CD1c-positive myeloid dendritic cell (primary cell): ENCODE data around the gene CLDN22.

ENCODE experiments used
- DNase-seq: peaks from one replicate; pipeline ENCODE4 v3.0.0-alpha.2; 2016; ENCODE audit errors: extremely low spot score

The CLDN22 gene

DNA sequence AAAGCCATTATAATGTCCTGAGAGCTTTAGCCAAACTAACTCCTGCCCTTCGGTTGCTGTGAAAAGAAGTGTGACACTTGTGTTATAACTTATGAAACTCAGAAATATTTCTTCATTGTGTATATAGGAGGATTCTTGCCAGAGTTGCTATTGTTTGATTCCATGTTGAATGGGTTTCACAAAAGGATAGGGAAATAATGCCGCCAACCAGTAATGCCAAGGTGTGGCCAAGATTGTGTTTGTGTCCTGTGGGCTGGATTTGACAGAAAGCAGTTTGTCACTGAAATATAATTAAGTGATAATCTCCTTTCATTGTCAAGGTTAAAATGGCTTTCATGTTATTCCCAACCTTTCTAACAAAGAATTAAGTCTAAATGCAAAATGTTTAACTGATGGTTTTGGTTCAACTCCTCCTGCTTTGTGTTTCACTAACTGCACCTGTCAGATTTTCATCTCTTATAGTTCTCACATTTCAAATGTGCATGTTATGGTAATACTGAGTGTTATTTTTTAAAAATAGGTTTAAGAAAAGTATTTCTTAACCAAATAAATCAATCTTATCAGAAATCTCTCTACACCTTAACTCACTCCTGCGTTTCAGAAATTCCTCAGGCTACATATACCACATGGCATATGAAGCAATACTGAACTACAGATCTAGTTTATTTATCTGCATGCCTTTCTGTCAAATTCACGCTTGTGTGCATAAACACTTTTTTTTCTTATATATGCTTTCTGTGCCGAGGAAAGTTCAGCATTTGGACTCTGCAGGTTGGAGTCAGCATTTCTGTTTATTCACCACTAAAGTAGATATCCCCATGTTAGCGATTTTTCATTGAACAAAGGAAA, at the start of gene CLDN22:
Gene CLDN22 (minus strand): TSS at position 66 of the 849 bp plus-strand sequence. CDS start 58 bp downstream, at position 8.
- DNase-seq = no peak

DNA sequence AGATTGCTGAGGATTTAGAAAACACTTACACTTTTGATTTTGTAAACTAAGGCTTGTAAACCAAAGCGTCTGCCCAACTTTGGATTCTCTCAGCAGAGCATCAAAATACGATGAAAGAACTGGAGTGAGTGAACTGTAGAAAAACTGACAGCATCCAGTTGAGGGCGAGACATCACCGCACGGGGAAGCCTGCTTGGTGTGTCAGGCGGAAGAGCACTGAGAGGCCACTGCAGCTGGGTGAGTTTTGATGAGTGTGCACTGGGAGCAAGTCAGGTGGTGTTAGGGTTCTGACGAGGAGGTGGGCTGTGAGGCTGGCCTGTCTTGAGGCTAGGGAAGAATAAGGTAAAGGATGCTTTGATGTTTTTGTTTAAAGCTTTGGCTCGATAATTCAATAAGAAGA, 49.0 kb upstream of the CLDN22 start:
- no peak for DNase-seq

DNA sequence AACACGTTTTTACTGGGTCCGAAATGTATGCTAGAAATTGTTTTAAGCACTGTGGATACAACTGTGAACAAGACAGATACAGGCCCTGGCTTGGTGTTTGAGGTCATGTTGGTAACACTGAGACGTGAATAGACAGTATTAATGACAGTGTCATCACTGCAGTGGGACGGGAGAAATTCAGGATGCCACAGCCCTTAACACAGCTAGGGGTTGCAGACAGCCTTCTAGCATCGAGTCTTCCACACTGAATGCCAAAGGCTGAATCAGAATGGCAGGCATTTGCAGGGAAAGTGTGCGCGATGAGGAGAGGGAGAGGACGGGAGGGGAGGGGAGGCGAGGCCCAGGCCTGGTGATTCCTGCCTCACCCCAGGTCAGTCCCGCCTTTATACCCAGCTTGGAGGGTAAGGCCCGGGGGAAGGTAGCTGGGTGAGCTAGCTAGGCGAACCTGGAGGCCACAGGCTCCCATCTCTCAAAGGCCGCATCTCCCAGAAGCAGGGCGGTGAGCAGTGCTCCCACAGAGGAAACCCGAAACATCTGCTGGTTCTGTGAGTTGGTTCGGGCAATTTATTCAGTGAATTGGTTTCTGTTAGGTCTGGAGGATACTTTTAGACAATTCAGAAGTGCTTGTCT, 46.2 kb upstream of the CLDN22 start:
- DNase-seq = no peak

DNA sequence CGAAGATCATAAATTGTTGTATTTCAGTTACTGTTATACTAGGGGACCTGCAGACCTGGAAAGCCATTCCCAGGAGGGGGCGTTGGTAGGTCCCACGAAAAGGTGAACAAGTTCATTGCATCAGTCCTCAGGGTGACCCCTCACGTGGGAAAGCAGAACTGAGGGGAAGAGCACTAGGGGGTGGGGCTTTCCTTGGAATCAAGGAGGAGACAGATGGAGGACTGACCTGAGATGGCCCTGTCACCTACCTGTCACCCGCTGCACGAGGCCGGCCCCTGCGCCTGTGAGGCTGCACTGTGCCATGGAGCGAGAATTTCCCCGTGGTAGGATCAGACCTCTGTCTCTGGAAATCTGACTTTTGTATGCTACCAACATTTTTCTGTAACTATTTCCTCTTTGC, 43.9 kb upstream of the CLDN22 start:
- no peak for DNase-seq

- peak; percentile 48 for DNase-seq
Observed at GRCh38 chr4:183362916-183363542, 43.0 kb upstream of the CLDN22 start.

- no peak for DNase-seq
Observed at GRCh38 chr4:183362036-183362435, 42.0 kb upstream of the CLDN22 start.

GRCh38 chr4:183360161-183360919, 40.3 kb upstream of the CLDN22 start:
- no peak for DNase-seq

DNA sequence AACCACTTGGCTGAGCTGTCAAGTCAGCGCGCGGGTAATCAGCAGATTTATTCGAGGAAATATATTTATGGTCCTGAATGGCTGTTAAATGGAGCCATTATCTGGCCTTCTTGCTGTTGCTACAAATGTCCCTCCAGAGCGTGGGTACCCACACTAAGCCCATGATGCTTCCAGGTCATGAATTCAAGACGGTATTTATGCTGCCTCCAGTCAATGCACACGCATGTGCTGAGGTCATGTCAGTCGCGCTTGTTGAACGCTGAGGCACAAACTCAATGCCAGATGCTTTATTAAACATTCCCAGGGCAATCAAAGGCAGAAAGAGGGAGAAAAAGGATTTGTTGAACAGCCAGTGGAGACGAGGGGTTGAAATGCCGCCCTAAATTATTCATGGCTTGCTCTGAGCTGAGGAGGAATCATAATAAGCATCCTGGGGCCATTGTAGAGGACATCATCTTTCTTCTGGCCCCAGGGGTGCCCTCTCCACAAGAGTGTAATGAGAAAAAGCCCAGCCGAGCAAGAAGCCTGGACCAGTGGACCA, 38.2 kb upstream of the CLDN22 start:
- no peak for DNase-seq

DNA sequence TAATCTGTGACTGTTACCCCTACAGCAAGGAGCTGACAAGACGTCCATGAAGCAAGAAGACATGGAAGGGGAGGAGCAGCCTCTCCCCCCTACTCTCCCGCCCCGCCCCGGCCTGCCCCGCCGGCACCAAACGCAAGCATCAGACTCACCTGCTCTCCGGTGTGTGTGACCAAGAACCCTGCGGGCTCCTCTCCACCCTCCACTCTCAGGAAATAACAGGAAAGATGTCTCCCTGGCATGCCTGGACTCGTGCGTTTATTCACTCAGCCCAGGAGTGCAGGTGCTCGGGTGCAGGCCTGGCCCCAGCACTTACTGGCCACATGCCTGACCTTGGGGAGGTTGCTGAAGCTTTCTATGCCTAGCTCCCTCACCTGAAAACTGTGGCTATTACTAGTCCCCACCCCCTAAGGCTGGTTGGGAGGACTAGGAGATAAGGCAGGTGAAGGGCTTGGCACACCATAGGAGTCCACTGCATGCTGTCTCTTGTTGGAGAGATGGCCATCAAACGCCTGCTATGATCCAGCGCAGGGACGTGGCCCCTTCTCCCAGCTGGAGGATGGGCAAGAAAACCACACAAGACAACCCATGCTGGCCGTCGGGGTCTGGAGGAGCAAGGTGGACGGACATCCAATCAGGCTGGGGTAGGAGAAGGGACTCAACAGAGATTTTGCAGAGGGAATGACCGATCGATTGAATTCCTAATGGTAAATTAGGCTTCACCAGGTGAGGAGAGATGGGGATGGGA, 37.0 kb upstream of the CLDN22 start:
- no peak for DNase-seq

GRCh38 chr4:183356173-183356830, 36.2 kb upstream of the CLDN22 start:
- DNase-seq = no peak

GRCh38 chr4:183355405-183355804, 35.3 kb upstream of the CLDN22 start:
- DNase-seq = no peak

- no peak for DNase-seq
Observed at GRCh38 chr4:183354219-183354618, 34.1 kb upstream of the CLDN22 start.

DNA sequence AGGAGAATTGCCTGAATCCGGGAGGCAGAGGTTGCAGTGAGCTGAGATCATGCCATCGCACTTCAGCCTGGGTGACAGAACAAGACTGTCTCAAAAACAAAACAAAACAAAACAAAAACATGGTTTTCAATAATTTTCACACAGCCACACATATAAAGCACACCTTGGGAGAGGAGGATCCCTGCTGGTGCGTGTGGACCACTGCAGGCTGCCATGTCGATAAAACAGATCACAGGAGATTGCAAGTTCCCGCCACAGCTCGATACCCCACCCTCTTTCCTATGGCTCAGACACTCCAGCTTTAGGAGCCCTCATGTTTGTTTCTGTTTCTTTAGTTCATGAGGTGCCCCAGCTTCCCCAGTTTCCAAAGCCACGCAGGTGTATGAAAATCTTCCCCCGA, 33.5 kb upstream of the CLDN22 start:
- DNase-seq = no peak

- DNase-seq = no peak
Observed at GRCh38 chr4:183352546-183352945, 32.5 kb upstream of the CLDN22 start.

DNA sequence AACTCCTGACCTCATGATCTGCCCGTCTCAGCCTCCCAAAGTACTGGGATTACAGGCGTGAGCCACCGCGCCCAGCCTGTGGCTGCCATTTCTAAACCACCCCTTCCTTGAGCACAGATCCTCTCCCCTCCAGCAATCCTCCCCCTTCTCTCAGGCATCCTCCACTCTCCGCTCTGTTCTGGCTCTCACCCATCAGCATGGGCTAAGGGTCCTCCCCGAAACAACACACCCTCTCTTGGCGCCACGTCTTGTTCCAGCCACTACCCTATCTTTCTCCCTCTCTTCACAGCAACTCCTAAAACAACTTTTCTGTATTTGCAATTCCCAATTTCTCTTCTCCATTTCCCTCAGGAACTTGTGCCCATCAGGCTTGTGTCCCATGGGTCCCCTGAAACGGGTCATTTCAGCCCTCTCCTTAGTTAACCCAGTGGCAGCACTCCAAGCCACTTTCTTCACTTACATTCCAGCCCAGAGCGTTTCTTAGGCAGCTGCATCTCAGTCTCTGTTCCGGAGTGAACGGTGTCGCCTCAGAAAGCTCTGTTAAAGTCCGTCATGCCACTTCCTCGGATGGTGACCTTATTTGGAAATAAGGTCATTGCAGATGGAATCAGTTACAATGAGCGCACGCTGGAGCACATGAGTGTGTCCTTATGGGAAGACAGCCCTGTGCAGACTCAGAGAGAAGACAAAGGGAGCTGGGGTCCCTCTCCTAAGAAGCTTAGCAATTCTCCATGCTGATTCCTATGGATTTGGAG, 30.4 kb upstream of the CLDN22 start:
- DNase-seq = no peak

DNA sequence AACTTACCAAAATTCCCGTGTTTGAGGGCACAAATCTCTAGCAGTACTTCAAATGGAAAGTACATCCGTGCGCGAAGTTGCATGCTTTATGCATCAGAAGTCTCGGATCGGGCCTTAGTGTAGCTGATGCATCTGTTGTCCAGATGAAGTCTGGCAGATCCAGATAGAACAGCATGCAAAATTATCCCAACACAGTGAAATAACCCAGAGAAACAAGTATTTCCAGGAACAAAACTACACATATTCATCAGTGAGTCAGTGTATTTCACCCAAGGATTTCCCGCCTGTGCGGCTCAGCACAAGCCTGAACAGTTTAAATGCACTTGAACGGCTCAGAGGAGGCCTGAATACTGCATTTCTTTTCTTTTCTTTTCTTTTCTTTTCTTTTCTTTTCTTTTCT, 29.6 kb upstream of the CLDN22 start:
- DNase-seq = no peak

DNA sequence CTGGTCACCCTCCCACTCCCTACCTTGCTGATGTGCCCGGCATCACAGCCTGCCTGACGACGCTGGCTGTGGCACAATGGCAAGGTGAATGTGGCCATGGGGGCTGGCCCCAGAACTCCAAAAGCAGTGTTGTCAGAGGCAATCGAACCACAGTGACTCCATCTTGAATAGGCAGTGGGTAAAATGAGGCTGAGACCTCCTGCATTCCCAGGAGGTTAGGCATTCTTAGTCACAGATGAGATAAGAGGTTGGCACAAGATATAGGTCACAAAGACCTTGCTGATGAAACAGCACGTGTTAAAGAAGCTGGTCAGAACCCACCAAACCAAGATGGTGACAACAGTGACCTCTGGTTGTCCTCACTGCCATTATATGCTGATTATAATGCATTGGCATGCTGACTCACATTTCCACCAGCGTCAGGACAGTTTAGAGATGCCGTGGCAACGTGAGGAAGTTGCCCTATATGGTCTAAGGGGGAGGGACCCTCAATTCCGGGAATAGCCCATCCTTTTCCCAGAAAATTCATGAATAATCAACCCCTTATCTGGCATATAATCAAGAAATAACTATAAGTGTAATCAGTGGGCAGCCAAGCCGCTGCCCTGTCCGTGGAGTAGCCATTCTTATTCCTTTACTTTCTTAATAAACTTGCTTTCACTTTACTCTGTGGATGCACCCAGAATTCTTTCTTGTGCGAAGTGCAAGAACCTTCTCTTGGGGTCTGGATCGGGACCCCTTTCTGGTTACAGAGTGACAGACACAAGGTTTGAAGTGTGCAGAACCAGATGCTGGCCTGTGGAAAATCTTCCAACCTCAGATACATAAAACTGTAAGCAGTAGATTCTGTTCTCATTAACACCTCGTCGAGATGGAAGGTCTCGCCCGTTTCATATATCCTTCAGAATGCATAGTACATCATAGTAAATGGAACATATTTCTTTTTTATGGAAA, 28.9 kb upstream of the CLDN22 start:
- peak; percentile 90 for DNase-seq

DNA sequence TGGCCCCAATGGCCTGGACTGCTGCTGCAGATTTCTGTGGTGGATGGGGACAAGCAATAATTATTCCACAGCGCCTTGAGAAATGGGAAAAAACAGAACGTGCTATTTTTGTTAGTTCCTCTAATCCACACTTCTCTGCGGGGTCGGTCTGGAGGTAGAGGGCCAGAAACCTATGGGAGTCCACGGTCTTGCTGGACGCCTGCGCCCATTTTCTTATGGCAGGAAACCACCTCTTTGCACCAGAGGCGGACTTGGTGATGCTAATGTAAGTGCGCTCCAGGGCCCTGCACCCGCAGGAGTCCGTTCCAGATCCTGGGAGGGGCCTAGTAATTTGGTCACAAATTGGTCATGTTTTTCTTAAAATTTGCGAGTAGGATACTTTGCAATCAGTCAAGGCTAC, 28.1 kb upstream of the CLDN22 start:
- DNase-seq = peak; percentile 19

DNA sequence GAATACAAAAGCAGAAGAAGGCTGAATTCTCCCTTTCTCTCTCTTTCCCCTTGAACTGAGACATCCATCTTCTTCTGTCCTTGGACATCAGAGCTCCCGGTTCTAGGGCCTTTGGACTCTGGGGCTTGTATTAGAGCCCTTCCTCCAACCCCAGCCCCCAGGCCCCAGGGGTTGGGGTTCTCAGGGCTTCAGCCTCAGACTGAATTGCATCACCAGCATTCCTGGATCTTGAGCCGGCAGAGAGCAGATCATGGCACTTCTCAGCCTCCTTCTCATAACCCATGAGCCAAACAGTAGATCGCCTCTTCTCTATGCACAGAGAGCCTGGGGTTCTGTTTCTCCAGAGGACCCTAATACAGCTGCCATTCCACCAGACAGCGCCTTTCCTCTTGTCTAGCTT, 27.5 kb upstream of the CLDN22 start:
- DNase-seq = no peak
